Esophagus squamous epithelium (tissue), 5 donors: ENCODE results near the gene DOCK11. TPM values are rescaled to one million over a fixed set of nuclear protein-coding genes. Genes with fewer than 3 reads are reported as not detected.
"Not testable (repeated sequence)": the region's sequence is repeated elsewhere in the genome, so short reads cannot be mapped to it uniquely, and the experiment has no call there.

ENCODE experiments used
- DNase-seq: peaks from one replicate; lab custom pipeline; 2025; lab: John Stamatoyannopoulos, UW
- H3K27ac ChIP-seq, 4 donors: fragments of 200-600 bp; sonication (generic); one replicate each; pipeline ENCODE4 v1.5.1; 2016 to 2019; ENCODE audit warnings: mild to moderate bottlenecking in 1 of 4
- H3K27me3 ChIP-seq, 4 donors: fragments of 200-600 bp; sonication (generic); 1 replicate in 3 of 4; 2 replicates in 1 of 4; pipeline versions ENCODE4 v1.5.1 to v1.6.0; 2017 to 2021; ENCODE audit warnings: antibody characterized with exemption in 1 of 4
- H3K36me3 ChIP-seq, 3 donors: fragments of 200-600 bp; sonication (generic); one replicate each; pipeline ENCODE4 v1.5.1; 2016 to 2019
- H3K4me1 ChIP-seq, 3 donors: fragments of 200-600 bp; sonication (generic); one replicate each; pipeline ENCODE4 v1.5.1; 2017 to 2019
- H3K4me3 ChIP-seq, 4 donors: fragments of 200-600 bp; sonication (generic); 1 replicate in 3 of 4; 2 replicates in 1 of 4; pipeline ENCODE4 v1.5.1; 2016 to 2019; ENCODE audit warnings: mild to moderate bottlenecking in 2 of 4, moderate library complexity in 1 of 4
- H3K9me3 ChIP-seq, 3 donors: fragments of 200-600 bp; sonication (generic); one replicate each; pipeline ENCODE4 v1.5.1; 2016 to 2019
- POLR2A ChIP-seq, 4 donors: fragments of 450-650 bp; IDR thresholded peaks; one replicate each; pipeline ENCODE4 v1.6.1; 2017; ENCODE audit warnings: antibody characterized with exemption in 4 of 4, mild to moderate bottlenecking in 4 of 4, moderate library complexity in 3 of 4
- WGBS, 2 donors: methylation state at CpG; one replicate each; pipeline ENCODE4 v1.1.5; 2018; 5-methylcytosine and 5-hydroxymethylcytosine counted together
- intact Hi-C: fragments of 100-400 bp; cut with DNase I; formaldehyde crosslinking; loops from one replicate; pipeline ENCODE4 v1.15.0; 2022
- small RNA-seq, 4 donors: library from RNA; depleted of rRNA; stranded (forward); fragments of <200 nt; gene quantifications; one replicate each; pipeline ENCODE3, GENCODE V24; 2016
- total RNA-seq, 4 donors: library from RNA; depleted of rRNA; stranded (reverse); fragments of >200 nt; gene quantifications; one replicate each; pipeline ENCODE4 v1.1.0, GENCODE V29; 2016
- TF ChIP-seq, protein P1 (sequence below), 6 experiments: fragments of 450-650 bp in 4 of 6; fragments of 200-600 bp in 2 of 6; sonication (generic) in 2 of 6; IDR thresholded peaks; one replicate each; pipeline ENCODE4 v1.5.1; 2016 to 2019; ENCODE audit warnings: antibody characterized with exemption in 6 of 6, mild to moderate bottlenecking in 4 of 6, moderate library complexity in 4 of 6
- donor health status: DM: yes; HTN: yes; CAD: no.

Gene DOCK11
- total RNA-seq, 4 donors from 2014 or later: 1.1 to 16.4 (median 11.0) TPM

DNA sequence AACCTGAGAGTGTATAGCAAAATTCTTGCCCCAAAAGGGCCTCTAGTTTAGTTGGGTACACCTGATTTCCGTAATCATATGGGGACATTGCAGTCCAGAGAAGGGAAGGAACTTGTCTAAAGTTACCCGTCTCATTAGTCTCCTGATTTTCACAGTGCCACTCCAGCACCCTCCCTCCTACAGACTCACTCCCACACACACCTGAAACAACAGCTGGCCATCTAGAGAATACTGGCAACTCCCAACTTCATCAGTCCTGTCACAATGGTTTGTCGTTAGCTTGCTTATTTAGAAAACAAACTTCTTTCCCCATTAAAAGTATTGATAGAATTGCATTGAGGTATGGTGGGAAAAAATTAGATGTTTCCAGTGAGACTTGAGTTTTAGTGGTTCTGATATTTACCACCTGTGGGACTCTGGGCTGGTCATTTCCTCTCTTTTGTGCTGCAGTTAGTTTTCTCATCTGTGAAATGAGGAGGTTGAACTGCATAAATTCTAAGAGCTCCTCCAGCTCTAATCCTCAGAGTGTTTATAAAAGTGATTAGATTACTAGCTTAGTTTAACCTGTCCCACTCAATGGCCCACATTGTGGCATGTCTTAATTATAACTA is 233.5 kb downstream of the DOCK11 start:
- Histone ChIP-seq H3K4me1 (peaks cover 0 to 66% (median 19%) of the 10 kb centered on the region in 3 donors), H3K27ac (peak overlapping the region in 3 of 4 donors; percentile 86 to 96 (median 94)), H3K36me3 (no peaks in the 10 kb centered on the region), H3K27me3 (no peaks in the 10 kb centered on the region), H3K9me3 (peaks cover 0 to 5% (median 0%) of the 10 kb centered on the region in 3 donors), H3K4me3 (peak overlapping the region in 3 of 4 donors; percentile 58 to 81 (median 81))
- intact Hi-C loops: no loop called here
- no peak for DNase-seq
- TF ChIP-seq, protein P1, sequence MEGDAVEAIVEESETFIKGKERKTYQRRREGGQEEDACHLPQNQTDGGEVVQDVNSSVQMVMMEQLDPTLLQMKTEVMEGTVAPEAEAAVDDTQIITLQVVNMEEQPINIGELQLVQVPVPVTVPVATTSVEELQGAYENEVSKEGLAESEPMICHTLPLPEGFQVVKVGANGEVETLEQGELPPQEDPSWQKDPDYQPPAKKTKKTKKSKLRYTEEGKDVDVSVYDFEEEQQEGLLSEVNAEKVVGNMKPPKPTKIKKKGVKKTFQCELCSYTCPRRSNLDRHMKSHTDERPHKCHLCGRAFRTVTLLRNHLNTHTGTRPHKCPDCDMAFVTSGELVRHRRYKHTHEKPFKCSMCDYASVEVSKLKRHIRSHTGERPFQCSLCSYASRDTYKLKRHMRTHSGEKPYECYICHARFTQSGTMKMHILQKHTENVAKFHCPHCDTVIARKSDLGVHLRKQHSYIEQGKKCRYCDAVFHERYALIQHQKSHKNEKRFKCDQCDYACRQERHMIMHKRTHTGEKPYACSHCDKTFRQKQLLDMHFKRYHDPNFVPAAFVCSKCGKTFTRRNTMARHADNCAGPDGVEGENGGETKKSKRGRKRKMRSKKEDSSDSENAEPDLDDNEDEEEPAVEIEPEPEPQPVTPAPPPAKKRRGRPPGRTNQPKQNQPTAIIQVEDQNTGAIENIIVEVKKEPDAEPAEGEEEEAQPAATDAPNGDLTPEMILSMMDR (IDR thresholded peaks at IDR 0.05): no peak
- TF ChIP-seq POLR2A (IDR thresholded peaks at IDR 0.05): no peak
- WGBS, 2 donors: 68 to 77% methylated on average over 3 of the region's 3 CpGs

DNA sequence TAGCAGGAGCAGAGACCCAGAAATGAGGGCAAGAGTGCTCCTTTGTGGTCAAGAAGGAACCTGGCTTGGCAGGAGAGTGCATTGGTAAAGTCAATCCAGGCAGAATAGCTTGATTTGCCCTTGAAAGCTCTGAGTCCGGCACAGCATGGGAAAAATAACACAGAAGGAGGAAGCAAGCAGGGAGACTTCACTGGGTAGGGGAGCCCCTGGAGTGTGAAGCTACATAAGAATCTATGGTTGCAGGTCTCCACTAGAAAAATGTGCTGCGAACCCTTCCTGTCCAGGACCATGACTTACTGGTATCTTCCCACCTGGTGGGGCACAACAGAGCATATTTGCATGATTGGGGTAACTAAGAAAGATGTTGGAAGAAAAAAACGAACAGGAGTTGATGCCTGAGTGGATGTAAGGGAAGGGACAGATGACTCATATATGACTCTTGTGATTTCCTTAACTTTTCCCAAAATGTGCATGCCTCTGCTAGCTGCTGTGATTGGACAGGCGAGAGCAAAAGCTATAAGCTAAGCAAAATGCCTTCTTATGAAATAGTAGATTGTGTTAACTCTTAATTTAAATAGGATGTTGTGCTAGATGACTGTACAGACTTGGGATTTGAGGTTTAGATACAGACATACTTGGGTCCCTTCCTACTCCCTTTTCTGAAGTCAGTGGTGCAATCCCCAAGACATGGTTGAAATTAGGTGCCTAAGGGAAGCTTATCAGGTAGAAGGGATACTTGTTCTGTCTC is 235.1 kb downstream of the DOCK11 start:
- WGBS, 2 donors: 29 to 47% methylated on average over 3 to 4 of the region's 4 CpGs
- Histone ChIP-seq H3K27ac (peak overlapping the region; percentile 24 to 96 (median 42)), H3K27me3 (no peaks in the 10 kb centered on the region), H3K9me3 (peaks cover 0 to 5% (median 0%) of the 10 kb centered on the region in 3 donors), H3K4me3 (no peak overlapping the region), H3K4me1 (peaks cover 0 to 51% (median 10%) of the 10 kb centered on the region in 3 donors), H3K36me3 (no peaks in the 10 kb centered on the region)
- intact Hi-C loops: no loop called here
- no peak for DNase-seq
- TF ChIP-seq, protein P1 (IDR thresholded peaks at IDR 0.05): no peak
- no peak for TF ChIP-seq POLR2A (IDR thresholded peaks at IDR 0.05)

DNA sequence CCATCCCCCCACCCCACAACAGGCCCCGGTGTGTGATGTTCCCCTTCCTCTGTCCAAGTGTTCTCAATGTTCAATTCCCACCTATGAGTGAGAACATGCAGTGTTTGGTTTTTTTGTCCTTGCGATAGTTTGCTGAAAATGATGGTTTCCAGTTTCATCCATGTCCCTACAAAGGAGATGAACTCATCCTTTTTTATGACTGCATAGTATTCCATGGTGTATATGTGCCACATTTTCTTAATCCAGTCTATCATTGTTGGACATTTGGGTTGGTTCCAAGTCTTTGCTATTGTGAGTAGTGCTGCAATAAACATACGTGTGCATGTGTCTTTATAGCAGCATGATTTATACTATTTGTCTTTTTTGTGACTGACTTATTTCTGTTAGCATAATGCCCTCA is 236.9 kb downstream of the DOCK11 start:
- H3K27me3 ChIP-seq, DNase-seq, H3K9me3 ChIP-seq, H3K36me3 ChIP-seq, H3K27ac ChIP-seq, H3K4me3 ChIP-seq, intact Hi-C loops: not testable (repeated sequence)
- 82 to 86% methylated on average over 2 of the region's 3 CpGs for WGBS, 2 donors
- peaks cover 0 to 37% (median 10%) of the 10 kb centered on the region in 3 donors for H3K4me1 ChIP-seq

DNA sequence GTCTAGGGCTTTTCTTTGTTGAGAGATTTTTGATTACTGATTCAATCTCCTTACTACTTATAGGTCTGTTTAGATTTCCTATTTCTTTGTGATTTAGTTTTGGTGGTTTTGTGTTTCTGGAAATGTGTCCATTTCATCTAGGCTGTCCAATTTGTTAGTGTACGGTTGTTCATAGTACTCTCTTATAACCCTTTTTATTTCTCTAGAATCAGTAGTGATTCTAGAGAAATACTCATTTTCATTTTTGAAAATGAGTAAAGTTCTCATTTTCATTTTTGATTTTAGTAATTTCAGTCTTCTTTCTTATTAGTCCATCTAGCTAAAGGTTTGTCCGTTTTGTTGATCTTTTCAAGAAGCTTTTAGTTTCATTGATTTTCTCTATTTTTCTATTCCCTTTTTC is 239.3 kb downstream of the DOCK11 start:
- H3K27ac ChIP-seq: no peak overlapping the region
- no peaks in the 10 kb centered on the region for H3K27me3 ChIP-seq
- no peaks in the 10 kb centered on the region for H3K36me3 ChIP-seq
- H3K4me1 ChIP-seq: peaks cover 0 to 32% (median 10%) of the 10 kb centered on the region in 3 donors
- H3K9me3 ChIP-seq: peaks cover 0 to 5% (median 0%) of the 10 kb centered on the region in 3 donors
- no peak overlapping the region for H3K4me3 ChIP-seq
- intact Hi-C loops: no loop called here
- no peak for DNase-seq
- TF ChIP-seq, protein P1 (IDR thresholded peaks at IDR 0.05): no peak
- no peak for TF ChIP-seq POLR2A (IDR thresholded peaks at IDR 0.05)
- WGBS, 2 donors: 67 to 80% methylated on average over 2 of the region's 2 CpGs

Small RNA genes lying within 50 kb of the gene (small RNA-seq; reads per million reads assigned to genes)
- 0 reads per million in 4 donors for gene RF00019

Other genes with a start within 250 kb of the DOCK11 start
- gene WDR44, start 149.7 kb upstream of the DOCK11 start, total RNA-seq: 10 to 100 TPM; 13.3 to 25.1 (median 17.5) TPM
- gene IL13RA1, start 231.8 kb downstream of the DOCK11 start, total RNA-seq: 10 to 100 TPM; 44.1 to 69.6 (median 56.7) TPM